Sigmoid colon (tissue), 4 donors: ENCODE measurements around the gene SLC9A7.
"Not testable (repeated sequence)": the region's sequence is repeated elsewhere in the genome, so short reads cannot be mapped to it uniquely, and the experiment has no call there.

Experiments
- EP300 ChIP-seq, 4 donors: sonication (generic); formaldehyde crosslinking; IDR thresholded peaks; one replicate each; pipeline ENCODE4 v1.6.1; 2017; ENCODE audit warnings: antibody characterized with exemption in 4 of 4
- POLR2A ChIP-seq, 2 donors: fragments of 450-650 bp; IDR thresholded peaks; one replicate each; pipeline ENCODE4 v1.6.1; 2016; ENCODE audit warnings: antibody characterized with exemption in 2 of 2, mild to moderate bottlenecking in 2 of 2, moderate library complexity in 2 of 2

DNA sequence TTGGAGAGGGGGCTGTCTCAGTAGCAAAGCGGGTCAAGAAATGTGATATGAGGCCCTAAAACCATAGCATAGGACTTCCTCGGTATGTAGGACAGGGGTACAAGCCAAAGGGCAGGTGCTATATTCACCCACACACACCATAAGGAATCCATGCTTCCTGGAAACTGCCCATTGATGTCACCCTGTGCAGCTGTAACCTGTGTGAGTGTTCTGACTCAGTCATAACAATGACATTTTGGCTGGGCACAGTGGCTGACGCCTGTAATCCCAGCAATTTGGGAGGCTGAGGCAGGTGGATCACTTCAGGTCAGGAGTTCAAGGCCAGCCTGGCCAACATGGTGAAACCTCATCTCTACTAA, 35.4 kb downstream of the SLC9A7 start:
- TF ChIP-seq POLR2A, EP300 (IDR thresholded peaks at IDR 0.05): not testable (repeated sequence)
